Thyroid gland (tissue), 4 donors: ENCODE results near the gene DUSP8.

Experiments
- CTCF ChIP-seq, 6 experiments: fragments of 200-600 bp in 3 of 6; fragments of 450-650 bp in 3 of 6; sonication (generic) in 3 of 6; IDR thresholded peaks; one replicate each; pipeline ENCODE4 v1.5.1; 2016 to 2019; ENCODE audit warnings: antibody characterized with exemption in 6 of 6, mild to moderate bottlenecking in 2 of 6, inconsistent platforms in 1 of 6, moderate library complexity in 1 of 6
- POLR2A ChIP-seq, 2 donors: fragments of 450-650 bp; IDR thresholded peaks; one replicate each; pipeline ENCODE4 v1.6.1; 2017; ENCODE audit warnings: antibody characterized with exemption in 2 of 2, mild to moderate bottlenecking in 2 of 2, moderate library complexity in 1 of 2

DNA sequence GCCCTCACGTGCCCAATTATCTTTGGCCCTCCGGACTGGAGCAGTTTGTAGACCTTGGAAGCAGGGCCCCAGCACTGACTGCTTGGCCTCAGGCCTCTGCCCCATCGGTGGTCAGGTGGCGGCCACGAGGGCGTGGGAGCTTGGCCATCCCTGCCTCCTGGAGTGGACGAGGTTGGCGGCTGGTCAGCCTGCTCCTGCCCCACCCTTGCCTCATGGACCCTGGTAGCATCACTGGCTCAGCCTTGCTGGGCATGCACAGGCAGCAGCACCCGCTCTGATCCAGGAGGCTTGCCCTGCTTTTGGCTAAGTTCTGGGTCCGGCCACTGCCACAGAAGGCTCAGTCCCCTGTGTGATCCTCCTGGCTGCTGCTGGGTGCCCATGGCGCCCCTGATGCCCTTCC is 32.1 kb upstream of the DUSP8 start:
- TF ChIP-seq POLR2A (IDR thresholded peaks at IDR 0.05) (no peak), CTCF (IDR thresholded peaks at IDR 0.05) (no peak)
